ENCODE data around the gene GZMM. TPM values are rescaled to one million over a fixed set of nuclear protein-coding genes. Genes with fewer than 3 reads are reported as not detected.

The GZMM gene
- total RNA-seq, 4 donors from 2014 or later: 2.8 to 4.0 TPM; not detected in 2

DNA sequence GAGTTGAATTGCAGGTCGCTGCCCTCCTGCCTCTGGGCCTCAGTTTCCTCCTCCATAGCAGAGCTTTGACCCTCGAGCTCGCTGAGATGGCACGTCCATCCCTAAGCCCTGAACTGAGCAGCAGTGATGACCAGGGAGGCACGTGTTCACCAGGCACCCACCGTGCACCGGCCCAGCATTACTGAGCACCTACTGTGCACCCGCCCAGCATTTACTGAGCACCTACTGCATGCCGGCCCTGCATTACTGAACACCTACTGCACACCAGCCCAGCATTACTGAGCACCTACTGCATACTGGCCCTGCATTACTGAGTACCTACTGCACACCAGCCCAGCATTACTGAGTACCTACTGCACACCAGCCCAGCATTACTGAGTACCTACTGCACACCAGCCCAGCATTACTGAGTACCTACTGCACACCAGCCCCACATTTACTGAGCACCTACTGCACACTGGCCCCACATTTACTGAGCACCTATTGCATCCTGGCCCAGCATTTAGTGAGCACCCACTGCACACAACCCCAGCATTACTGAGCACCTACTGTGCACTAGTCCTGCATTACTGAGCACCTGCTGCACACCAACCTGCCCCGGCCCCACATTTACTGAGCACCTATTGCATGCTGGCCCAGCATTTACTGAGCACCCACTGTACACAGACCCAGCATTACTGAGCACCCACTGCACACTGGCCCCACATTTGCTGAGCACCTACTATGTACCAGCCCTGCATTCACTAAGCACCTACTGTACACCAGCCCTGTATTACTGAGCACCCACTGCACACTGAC lies 30.3 kb upstream of the GZMM start:
- DNase-seq: no peak
- no peak overlapping the region for H3K4me3 ChIP-seq
- no peaks in the 10 kb centered on the region for H3K27me3 ChIP-seq
- no peak overlapping the region for H3K27ac ChIP-seq
- H3K36me3 ChIP-seq: peaks cover 0 to 6% (median 0%) of the 10 kb centered on the region in 3 donors
- H3K9me3 ChIP-seq: no peaks in the 10 kb centered on the region
- peaks cover 0 to 24% (median 9%) of the 10 kb centered on the region in 4 donors for H3K4me1 ChIP-seq
- no peak for TF ChIP-seq POLR2A (IDR thresholded peaks at IDR 0.05)
- TF ChIP-seq, protein P1, sequence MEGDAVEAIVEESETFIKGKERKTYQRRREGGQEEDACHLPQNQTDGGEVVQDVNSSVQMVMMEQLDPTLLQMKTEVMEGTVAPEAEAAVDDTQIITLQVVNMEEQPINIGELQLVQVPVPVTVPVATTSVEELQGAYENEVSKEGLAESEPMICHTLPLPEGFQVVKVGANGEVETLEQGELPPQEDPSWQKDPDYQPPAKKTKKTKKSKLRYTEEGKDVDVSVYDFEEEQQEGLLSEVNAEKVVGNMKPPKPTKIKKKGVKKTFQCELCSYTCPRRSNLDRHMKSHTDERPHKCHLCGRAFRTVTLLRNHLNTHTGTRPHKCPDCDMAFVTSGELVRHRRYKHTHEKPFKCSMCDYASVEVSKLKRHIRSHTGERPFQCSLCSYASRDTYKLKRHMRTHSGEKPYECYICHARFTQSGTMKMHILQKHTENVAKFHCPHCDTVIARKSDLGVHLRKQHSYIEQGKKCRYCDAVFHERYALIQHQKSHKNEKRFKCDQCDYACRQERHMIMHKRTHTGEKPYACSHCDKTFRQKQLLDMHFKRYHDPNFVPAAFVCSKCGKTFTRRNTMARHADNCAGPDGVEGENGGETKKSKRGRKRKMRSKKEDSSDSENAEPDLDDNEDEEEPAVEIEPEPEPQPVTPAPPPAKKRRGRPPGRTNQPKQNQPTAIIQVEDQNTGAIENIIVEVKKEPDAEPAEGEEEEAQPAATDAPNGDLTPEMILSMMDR (IDR thresholded peaks at IDR 0.05): no peak

DNA sequence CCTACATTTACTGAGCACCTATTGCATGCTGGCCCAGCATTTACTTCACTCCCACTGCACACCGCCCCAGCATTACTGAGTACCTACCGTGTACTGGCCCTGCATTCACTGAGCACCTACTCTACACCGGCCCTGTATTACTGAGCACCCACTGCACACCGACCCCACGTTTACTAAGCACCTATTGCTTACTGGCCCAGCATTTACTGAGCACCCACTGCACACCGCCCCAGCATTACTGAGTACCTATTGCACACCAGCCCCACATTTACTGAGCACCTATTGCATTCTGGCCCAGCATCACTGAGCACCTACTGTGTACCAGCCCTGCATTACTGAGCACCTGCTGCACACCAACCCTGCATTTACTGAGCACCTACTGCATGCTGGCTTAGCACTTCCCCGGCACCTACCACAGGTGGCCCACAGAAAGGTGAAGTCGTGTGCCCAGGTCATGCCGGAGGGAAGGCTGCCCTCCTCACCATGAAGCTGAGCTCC lies 29.6 kb upstream of the GZMM start:
- H3K27ac ChIP-seq: no peak overlapping the region
- H3K4me1 ChIP-seq: peaks cover 0 to 19% (median 8%) of the 10 kb centered on the region in 4 donors
- no peaks in the 10 kb centered on the region for H3K27me3 ChIP-seq
- DNase-seq: no peak
- TF ChIP-seq POLR2A (IDR thresholded peaks at IDR 0.05): no peak
- TF ChIP-seq, protein P1 (IDR thresholded peaks at IDR 0.05): no peak
- H3K9me3 ChIP-seq: no peaks in the 10 kb centered on the region
- H3K36me3 ChIP-seq: peaks cover 0 to 6% (median 0%) of the 10 kb centered on the region in 3 donors
- no peak overlapping the region for H3K4me3 ChIP-seq

DNA sequence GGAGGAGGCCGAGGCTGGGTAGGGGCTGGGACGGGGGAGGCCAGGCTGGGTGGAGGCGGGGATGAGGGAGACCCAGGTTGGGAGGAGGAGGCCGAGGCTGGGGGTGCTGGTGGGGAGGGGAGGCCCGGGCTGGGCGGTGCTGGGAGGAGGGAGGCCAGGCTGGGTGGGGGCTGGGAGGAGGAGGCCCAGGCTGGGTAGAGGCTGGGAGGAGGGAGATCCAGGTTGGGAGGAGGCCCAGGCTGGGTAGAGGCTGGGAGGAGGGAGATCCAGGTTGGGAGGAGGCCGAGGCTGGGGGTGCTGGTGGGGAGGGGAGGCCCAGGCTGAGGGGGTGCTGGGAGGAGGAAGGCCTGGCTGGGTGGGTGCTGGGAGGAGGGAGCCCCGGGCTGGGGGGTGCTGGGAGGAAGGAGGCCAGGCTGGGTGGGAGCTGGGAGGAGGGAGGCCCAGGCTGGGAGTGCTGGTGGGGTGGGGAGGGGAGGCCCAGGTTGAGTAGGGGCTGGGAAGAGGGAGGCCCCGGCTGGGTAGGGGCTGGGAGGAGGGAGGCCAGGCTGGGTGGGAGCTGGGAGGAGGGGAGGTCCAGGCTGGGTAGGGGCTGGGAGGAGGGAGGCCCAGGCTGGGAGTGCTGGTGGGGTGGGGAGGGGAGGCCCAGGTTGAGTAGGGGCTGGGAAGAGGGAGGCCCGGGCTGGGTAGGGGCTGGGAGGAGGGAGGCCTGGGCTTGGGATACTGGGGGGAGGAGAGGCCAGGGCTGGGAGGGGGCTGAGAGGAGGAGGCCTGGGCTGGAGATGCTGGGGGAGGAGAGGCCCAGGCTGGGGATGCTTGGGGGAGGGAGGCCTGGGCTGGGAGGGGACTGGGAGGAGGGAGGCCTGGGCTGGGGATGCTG lies 25.9 kb upstream of the GZMM start:
- no peaks in the 10 kb centered on the region for H3K27me3 ChIP-seq
- TF ChIP-seq, protein P1 (IDR thresholded peaks at IDR 0.05): no peak
- no peak for TF ChIP-seq POLR2A (IDR thresholded peaks at IDR 0.05)
- no peaks in the 10 kb centered on the region for H3K9me3 ChIP-seq
- DNase-seq: no peak
- H3K27ac ChIP-seq: no peak overlapping the region
- H3K4me1 ChIP-seq: no peaks in the 10 kb centered on the region
- no peaks in the 10 kb centered on the region for H3K36me3 ChIP-seq
- no peak overlapping the region for H3K4me3 ChIP-seq

DNA sequence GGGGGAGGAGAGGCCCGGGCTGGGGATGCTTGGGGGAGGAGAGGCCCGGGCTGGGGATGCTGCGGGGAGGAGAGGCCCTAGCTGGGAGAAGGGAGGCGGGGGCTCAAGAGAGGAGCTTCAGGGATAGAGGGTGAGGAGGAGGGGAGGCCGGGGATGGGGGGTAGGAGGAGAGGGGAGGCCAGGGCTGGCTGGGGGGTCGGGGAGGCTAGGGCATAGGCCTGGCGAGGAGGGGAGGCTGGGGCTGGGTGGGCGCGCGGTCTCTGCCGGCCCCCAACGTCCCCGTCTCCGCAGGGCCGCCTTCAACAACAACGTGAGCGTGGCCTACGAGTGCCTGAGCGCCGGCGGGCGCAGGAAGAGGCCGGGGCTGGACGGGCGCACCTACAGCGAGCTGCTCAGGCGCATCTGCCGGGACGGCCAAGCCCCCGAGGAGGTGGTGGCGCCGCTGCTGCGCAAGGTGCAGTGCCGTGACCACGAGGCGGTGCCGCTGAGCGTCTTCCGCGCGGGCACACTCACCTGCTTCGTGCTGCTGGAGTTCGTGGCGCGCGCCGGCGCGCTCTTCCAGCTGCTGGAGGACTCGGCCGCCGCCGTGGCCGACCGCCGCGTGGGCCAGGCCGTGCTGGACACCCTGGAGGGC lies 25.1 kb upstream of the GZMM start:
- peak overlapping the region in 1 of 4 donors; percentile 13 for H3K4me3 ChIP-seq
- no peak overlapping the region for H3K27ac ChIP-seq
- H3K27me3 ChIP-seq: no peaks in the 10 kb centered on the region
- no peaks in the 10 kb centered on the region for H3K4me1 ChIP-seq
- TF ChIP-seq POLR2A (IDR thresholded peaks at IDR 0.05): no peak
- TF ChIP-seq, protein P1 (IDR thresholded peaks at IDR 0.05): peak in 4 of 6 experiments; percentile 13 to 35 (median 25)
- DNase-seq: peak in 1 of 3 donors; percentile 74
- H3K36me3 ChIP-seq: no peaks in the 10 kb centered on the region
- H3K9me3 ChIP-seq: no peaks in the 10 kb centered on the region

DNA sequence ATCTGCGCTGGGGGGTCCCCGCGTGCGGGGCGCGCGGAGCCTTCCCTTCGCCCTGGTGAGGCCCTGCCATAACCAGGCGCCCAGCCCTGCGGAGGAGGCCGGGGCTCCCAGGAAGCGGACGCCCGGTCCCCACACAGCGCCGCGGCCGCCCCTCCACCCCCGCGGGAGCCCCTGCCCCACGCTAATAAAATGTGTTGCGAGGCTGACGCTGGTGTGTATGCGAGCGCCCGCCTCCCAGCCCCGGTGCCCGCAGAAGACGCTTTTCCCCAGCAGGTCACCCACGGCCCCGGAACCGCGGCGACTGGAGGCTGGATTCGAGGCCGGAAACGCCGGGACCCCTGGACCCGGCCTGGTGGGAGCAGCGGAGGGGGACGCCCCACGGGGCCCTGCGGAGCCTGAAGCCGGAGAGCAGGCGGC lies 24.4 kb upstream of the GZMM start:
- no peak for DNase-seq
- H3K27ac ChIP-seq: no peak overlapping the region
- no peak for TF ChIP-seq POLR2A (IDR thresholded peaks at IDR 0.05)
- TF ChIP-seq, protein P1 (IDR thresholded peaks at IDR 0.05): no peak
- no peaks in the 10 kb centered on the region for H3K36me3 ChIP-seq
- H3K4me3 ChIP-seq: no peak overlapping the region
- no peaks in the 10 kb centered on the region for H3K4me1 ChIP-seq
- no peaks in the 10 kb centered on the region for H3K27me3 ChIP-seq
- H3K9me3 ChIP-seq: no peaks in the 10 kb centered on the region

Data from Peyer's patch (tissue), 4 donors.